ENCODE data around the gene ENO1. TPM values are rescaled to one million over a fixed set of nuclear protein-coding genes. Genes with fewer than 3 reads are reported as not detected.
"Not testable (repeated sequence)": the region's sequence is repeated elsewhere in the genome, so short reads cannot be mapped to it uniquely, and the experiment has no call there.

ENO1 gene
- total and polyA plus RNA-seq, 2 donors from 2014 or later: 1,164 to 1,321 TPM

DNA sequence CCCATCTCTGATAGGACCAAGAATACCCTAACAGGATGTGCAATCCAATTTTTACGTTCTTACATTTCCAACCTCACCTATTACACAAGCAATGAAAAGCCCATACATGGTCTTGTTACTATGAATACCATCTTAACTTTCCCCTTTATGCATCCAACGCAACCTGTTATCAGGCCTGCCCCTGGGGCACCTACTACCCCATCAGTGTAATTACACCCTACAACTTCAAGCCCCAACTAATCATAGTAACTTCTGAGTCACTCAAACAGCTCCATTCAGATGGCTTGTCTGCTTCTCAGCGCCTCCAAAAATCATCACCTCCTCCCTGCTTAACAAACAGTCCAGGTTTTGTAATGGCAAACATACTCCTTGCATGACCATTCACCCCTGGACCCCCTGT lies 18.3 kb upstream of the ENO1 start:
- H3K4me3 ChIP-seq (ENCODE audit: low read length in 3 of 3); DNase-seq; H3K4me1 ChIP-seq (ENCODE audit: control insufficient read depth in 2 of 3, insufficient read depth in 2 of 3, low read depth in 1 of 3, low read length in 3 of 3); H3K36me3 ChIP-seq (ENCODE audit: control insufficient read depth in 2 of 3, insufficient read depth in 3 of 3, low read length in 3 of 3); H3K9me3 ChIP-seq (ENCODE audit: control insufficient read depth in 2 of 3, insufficient read depth in 1 of 3, low read length in 3 of 3); H3K9ac ChIP-seq (ENCODE audit: low read length in 3 of 3); FAIRE-seq; H3K27ac ChIP-seq (ENCODE audit: low read depth in 2 of 2, low read length in 2 of 2); H3K27me3 ChIP-seq (ENCODE audit: control insufficient read depth, insufficient read depth, low read length); intact Hi-C loops (cut with DNase I): not testable (repeated sequence)

DNA sequence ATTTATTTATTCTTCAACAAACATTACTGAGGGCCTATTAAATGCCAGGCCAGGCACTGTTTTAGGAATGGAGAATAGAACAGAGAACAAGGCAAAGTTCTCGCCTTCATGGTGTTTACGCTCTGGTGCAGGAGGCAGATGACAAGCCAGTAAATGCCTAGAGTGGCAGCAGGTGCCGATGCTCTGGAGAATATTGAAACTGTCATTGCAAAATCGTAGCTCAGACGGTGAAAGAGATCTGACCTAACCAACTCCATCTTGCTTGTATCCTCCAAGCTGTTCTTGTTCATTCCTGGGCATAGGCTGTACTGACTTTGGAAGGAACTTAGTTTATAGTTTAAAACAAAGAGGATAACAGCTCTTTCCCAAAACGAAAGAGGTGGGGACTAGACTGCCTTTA lies 13.5 kb upstream of the ENO1 start:
- Histone ChIP-seq H3K27me3 (ENCODE audit: control insufficient read depth, insufficient read depth, low read length) (no peaks in the 10 kb centered on the region), H3K27ac (ENCODE audit: low read depth in 2 of 2, low read length in 2 of 2) (no peak overlapping the region), H3K9me3 (ENCODE audit: control insufficient read depth in 2 of 3, insufficient read depth in 1 of 3, low read length in 3 of 3) (no peaks in the 10 kb centered on the region), H3K9ac (ENCODE audit: low read length in 3 of 3) (no peak overlapping the region), H3K4me3 (ENCODE audit: low read length in 3 of 3) (no peak overlapping the region), H3K4me1 (ENCODE audit: control insufficient read depth in 2 of 3, insufficient read depth in 2 of 3, low read depth in 1 of 3, low read length in 3 of 3) (peaks cover 0 to 9% (median 2%) of the 10 kb centered on the region in 3 donors), H3K36me3 (ENCODE audit: control insufficient read depth in 2 of 3, insufficient read depth in 3 of 3, low read length in 3 of 3) (no peaks in the 10 kb centered on the region)
- no peak for FAIRE-seq
- no peak for DNase-seq
- TF ChIP-seq, protein P1, sequence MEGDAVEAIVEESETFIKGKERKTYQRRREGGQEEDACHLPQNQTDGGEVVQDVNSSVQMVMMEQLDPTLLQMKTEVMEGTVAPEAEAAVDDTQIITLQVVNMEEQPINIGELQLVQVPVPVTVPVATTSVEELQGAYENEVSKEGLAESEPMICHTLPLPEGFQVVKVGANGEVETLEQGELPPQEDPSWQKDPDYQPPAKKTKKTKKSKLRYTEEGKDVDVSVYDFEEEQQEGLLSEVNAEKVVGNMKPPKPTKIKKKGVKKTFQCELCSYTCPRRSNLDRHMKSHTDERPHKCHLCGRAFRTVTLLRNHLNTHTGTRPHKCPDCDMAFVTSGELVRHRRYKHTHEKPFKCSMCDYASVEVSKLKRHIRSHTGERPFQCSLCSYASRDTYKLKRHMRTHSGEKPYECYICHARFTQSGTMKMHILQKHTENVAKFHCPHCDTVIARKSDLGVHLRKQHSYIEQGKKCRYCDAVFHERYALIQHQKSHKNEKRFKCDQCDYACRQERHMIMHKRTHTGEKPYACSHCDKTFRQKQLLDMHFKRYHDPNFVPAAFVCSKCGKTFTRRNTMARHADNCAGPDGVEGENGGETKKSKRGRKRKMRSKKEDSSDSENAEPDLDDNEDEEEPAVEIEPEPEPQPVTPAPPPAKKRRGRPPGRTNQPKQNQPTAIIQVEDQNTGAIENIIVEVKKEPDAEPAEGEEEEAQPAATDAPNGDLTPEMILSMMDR (IDR thresholded peaks at IDR 0.05; ENCODE audit: borderline replicate concordance, extremely low read depth, insufficient read depth): no peak
- intact Hi-C loops (cut with DNase I): no loop called here

DNA sequence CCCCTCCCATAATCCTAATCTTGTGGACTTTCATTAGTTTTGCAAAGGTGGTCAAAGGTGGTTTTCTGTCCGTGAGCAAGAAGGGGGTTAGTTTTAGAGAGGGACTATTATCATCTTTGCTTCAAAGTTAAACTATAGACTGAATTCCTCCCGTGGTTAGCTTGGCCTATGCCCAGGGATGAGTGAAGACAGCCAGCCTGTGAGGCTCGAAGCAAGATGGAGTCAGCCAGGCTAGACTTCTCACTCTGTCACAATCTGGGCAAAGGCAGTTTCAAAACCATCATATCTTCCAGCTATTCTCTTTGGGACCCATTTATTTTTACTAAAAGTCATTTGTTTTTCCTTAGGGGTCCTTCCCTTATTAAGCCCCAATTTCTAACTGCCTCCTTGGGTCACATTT lies 12.9 kb upstream of the ENO1 start:
- Histone ChIP-seq H3K27ac (ENCODE audit: low read depth in 2 of 2, low read length in 2 of 2) (no peak overlapping the region), H3K4me3 (ENCODE audit: low read length in 3 of 3) (no peak overlapping the region), H3K36me3 (ENCODE audit: control insufficient read depth in 2 of 3, insufficient read depth in 3 of 3, low read length in 3 of 3) (no peaks in the 10 kb centered on the region), H3K27me3 (ENCODE audit: control insufficient read depth, insufficient read depth, low read length) (no peaks in the 10 kb centered on the region), H3K9me3 (ENCODE audit: control insufficient read depth in 2 of 3, insufficient read depth in 1 of 3, low read length in 3 of 3) (no peaks in the 10 kb centered on the region), H3K4me1 (ENCODE audit: control insufficient read depth in 2 of 3, insufficient read depth in 2 of 3, low read depth in 1 of 3, low read length in 3 of 3) (peaks cover 0 to 9% (median 2%) of the 10 kb centered on the region in 3 donors), H3K9ac (ENCODE audit: low read length in 3 of 3) (no peak overlapping the region)
- DNase-seq (no peak), FAIRE-seq (no peak)
- intact Hi-C loops (cut with DNase I): no loop called here
- TF ChIP-seq, protein P1 (IDR thresholded peaks at IDR 0.05; ENCODE audit: borderline replicate concordance, extremely low read depth, insufficient read depth): no peak

- peak overlapping the region in 1 of 2 donors; percentile 23 for H3K27ac ChIP-seq (ENCODE audit: low read depth in 2 of 2, low read length in 2 of 2)
- peak; percentile 27 for FAIRE-seq
- no peaks in the 10 kb centered on the region for H3K27me3 ChIP-seq (ENCODE audit: control insufficient read depth, insufficient read depth, low read length)
- DNase-seq: peak in 2 of 5 donors; percentile 42 to 90
- TF ChIP-seq, protein P1 (IDR thresholded peaks at IDR 0.05; ENCODE audit: borderline replicate concordance, extremely low read depth, insufficient read depth): no peak
- no peaks in the 10 kb centered on the region for H3K36me3 ChIP-seq (ENCODE audit: control insufficient read depth in 2 of 3, insufficient read depth in 3 of 3, low read length in 3 of 3)
- no peak overlapping the region for H3K9ac ChIP-seq (ENCODE audit: low read length in 3 of 3)
- H3K9me3 ChIP-seq (ENCODE audit: control insufficient read depth in 2 of 3, insufficient read depth in 1 of 3, low read length in 3 of 3): no peaks in the 10 kb centered on the region
- H3K4me1 ChIP-seq (ENCODE audit: control insufficient read depth in 2 of 3, insufficient read depth in 2 of 3, low read depth in 1 of 3, low read length in 3 of 3): peaks cover 0 to 9% (median 2%) of the 10 kb centered on the region in 3 donors
- H3K4me3 ChIP-seq (ENCODE audit: low read length in 3 of 3): peak overlapping the region in 1 of 3 donors; percentile 22
- intact Hi-C loops (cut with DNase I): no loop called here
Measured at GRCh38 chr1:8889925-8890785, 11.7 kb upstream of the ENO1 start.

Measured in kidney (tissue), 14 donors.